ENCODE results near the gene FKBP1A. TPM values are rescaled to one million over a fixed set of nuclear protein-coding genes. Genes with fewer than 3 reads are reported as not detected.

The FKBP1A gene
- total and polyA plus RNA-seq, 2 donors (not counting 3 experiments of a cell fraction or from before 2014, with no cell fraction given): 968 to 1,972 TPM

DNA sequence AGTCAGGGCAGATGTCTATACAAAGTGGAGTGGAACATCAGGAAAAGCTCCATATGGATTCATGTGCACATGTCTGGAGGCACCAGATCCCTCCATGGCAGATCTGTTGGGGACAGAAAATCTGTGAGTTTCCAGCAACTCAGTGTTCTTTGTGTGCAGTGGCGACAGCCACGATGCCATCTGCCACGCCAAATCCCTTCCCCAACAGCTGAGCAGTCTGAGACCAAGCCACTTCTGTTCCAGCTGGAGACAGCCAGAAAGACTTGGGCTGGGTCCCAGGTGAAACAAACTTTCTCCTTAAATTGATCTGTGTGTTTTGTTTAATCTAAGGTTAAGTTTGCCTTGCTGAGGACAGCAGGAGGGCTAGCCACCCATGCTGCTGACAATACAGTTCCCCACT, 22.9 kb downstream of the FKBP1A start:
- dilution Hi-C loops (cut with MboI; ENCODE audit: extremely low pct_ligation_motif_present, low sequenced_read_pairs) (no loop called here), intact Hi-C loops (cut with micrococcal nuclease) (loop anchor here (1.0 kb wide), 1 partner anchor 67 kb away; no protein-coding TSS in a partner anchor)
- peak; percentile 49 for TF ChIP-seq POLR2A (IDR thresholded peaks at IDR 0.05; ENCODE audit: low read depth, low read length)
- TF ChIP-seq CTCF (IDR thresholded peaks at IDR 0.05; ENCODE audit: extremely low read depth in 1 of 2, insufficient read depth in 1 of 2, low read depth in 1 of 2, low read length in 2 of 2): no peak
- DNase-seq (ENCODE audit: low read depth, low spot score) (no peak), FAIRE-seq (no peak)
- Histone ChIP-seq H3K36me3 (ENCODE audit: control insufficient read depth in 2 of 2, extremely low read depth in 1 of 2, insufficient read depth in 2 of 2, low read length in 2 of 2) (peaks cover 25% of the 10 kb centered on the region in 2 experiments), H3K27me3 (ENCODE audit: control insufficient read depth in 2 of 2, insufficient read depth in 2 of 2, low read length in 2 of 2) (no peaks in the 10 kb centered on the region), H3K9me3 (replicated peaks; ENCODE audit: control insufficient read depth, insufficient read depth, low read length) (no peaks in the 10 kb centered on the region), H3K27ac (ENCODE audit: insufficient read depth, low read depth, low read length) (no peak overlapping the region), H3K9ac (replicated peaks; ENCODE audit: extremely low read depth, insufficient read depth, low read length) (no peak overlapping the region), H3K9me1 (replicated peaks; ENCODE audit: control insufficient read depth, extremely low read depth, insufficient read depth, low read length) (no peaks in the 10 kb centered on the region), H3K4me2 (ENCODE audit: insufficient read depth, low read length) (no peak overlapping the region), H2AFZ (ENCODE audit: low read depth, low read length) (no peak overlapping the region), H3K79me2 (ENCODE audit: control insufficient read depth, insufficient read depth, low read length) (peaks cover 67% of the 10 kb centered on the region), H3K4me1 (ENCODE audit: control insufficient read depth, extremely low read depth, insufficient read depth, low read length) (peaks cover 56% of the 10 kb centered on the region), H3K4me3 (replicated peaks in 1 of 3; ENCODE audit: insufficient read depth in 1 of 3, low read depth in 1 of 3, low read length in 3 of 3) (no peak overlapping the region), H4K20me1 (replicated peaks; ENCODE audit: control insufficient read depth, extremely low read depth, insufficient read depth, low read length) (peaks cover 3% of the 10 kb centered on the region)
- BruUV-seq (replicated peaks): no TSS peak
- ChIA-PET CTCF (interaction anchor here (1.0 kb wide), 1 partner anchor 12 kb away, joined by 4 read pairs; no protein-coding TSS in a partner anchor), POLR2A (no interaction called here)

DNA sequence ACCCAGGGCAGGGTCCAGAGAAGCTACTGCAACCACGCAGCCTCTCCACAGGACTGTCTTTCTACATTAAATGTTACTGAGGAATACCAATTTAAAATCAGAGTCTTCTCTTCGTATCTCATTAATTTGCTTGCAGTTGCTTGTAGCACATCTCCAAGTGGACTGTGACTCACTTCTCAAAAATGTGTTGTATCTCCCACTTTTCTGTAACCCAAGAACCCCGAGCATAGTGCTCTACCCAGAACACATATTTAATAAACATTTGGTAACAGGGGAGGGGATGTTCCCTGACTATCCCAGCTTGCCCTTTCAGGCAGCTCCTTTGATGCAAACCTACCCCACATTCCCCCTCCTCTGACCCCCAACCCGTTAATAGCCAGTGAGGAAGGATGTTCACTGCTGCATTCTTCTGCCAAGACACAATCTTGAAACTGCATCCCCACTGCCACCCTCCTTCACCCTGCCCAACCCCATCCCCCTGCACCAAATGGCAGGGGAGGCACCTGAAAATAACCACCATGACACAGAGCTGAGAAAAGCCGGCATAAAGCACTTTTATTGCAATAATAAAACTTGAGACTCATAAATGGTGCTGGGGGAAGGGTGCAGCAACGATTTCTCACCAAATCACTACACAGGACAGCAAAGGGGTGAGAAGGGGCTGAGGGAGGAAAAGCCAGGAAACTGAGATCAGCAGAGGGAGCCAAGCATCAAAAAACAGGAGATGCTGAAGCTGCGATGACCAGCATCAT, 24.2 kb downstream of the FKBP1A start:
- TSS peak; percentile 79 for BruUV-seq (replicated peaks)
- H3K4me2 ChIP-seq (ENCODE audit: insufficient read depth, low read length): no peak overlapping the region

More for the DNA sequence above, 24.2 kb downstream of the FKBP1A start:
- DNase-seq (ENCODE audit: low read depth, low spot score) (no peak), FAIRE-seq (no peak)
- Histone ChIP-seq H4K20me1 (replicated peaks; ENCODE audit: control insufficient read depth, extremely low read depth, insufficient read depth, low read length) (peaks cover 3% of the 10 kb centered on the region), H3K4me3 (replicated peaks in 1 of 3; ENCODE audit: insufficient read depth in 1 of 3, low read depth in 1 of 3, low read length in 3 of 3) (no peak overlapping the region), H3K9me3 (replicated peaks; ENCODE audit: control insufficient read depth, insufficient read depth, low read length) (no peaks in the 10 kb centered on the region), H2AFZ (ENCODE audit: low read depth, low read length) (no peak overlapping the region), H3K79me2 (ENCODE audit: control insufficient read depth, insufficient read depth, low read length) (peaks cover 53% of the 10 kb centered on the region), H3K27ac (ENCODE audit: insufficient read depth, low read depth, low read length) (no peak overlapping the region), H3K4me1 (ENCODE audit: control insufficient read depth, extremely low read depth, insufficient read depth, low read length) (peaks cover 42% of the 10 kb centered on the region), H3K9me1 (replicated peaks; ENCODE audit: control insufficient read depth, extremely low read depth, insufficient read depth, low read length) (no peaks in the 10 kb centered on the region), H3K36me3 (ENCODE audit: control insufficient read depth in 2 of 2, extremely low read depth in 1 of 2, insufficient read depth in 2 of 2, low read length in 2 of 2) (peaks cover 23 to 25% of the 10 kb centered on the region in 2 experiments), H3K9ac (replicated peaks; ENCODE audit: extremely low read depth, insufficient read depth, low read length) (no peak overlapping the region), H3K27me3 (ENCODE audit: control insufficient read depth in 2 of 2, insufficient read depth in 2 of 2, low read length in 2 of 2) (no peaks in the 10 kb centered on the region)
- CTCF ChIA-PET: interaction anchor here (1.1 to 1.4 kb wide), 3 partner anchors 8 to 69 kb away, joined by 3 read pairs; no protein-coding TSS in a partner anchor
- POLR2A ChIA-PET: no interaction called here
- intact Hi-C loops (cut with micrococcal nuclease): loop anchor here (1.0 kb wide), 1 partner anchor 69 kb away; no protein-coding TSS in a partner anchor
- dilution Hi-C loops (cut with MboI; ENCODE audit: extremely low pct_ligation_motif_present, low sequenced_read_pairs): no loop called here
- TF ChIP-seq CTCF (IDR thresholded peaks at IDR 0.05; ENCODE audit: extremely low read depth in 1 of 2, insufficient read depth in 1 of 2, low read depth in 1 of 2, low read length in 2 of 2): no peak
- TF ChIP-seq POLR2A (IDR thresholded peaks at IDR 0.05; ENCODE audit: low read depth, low read length): peak; percentile 46
- TF ChIP-seq JUN (IDR thresholded peaks at IDR 0.05; ENCODE audit: borderline replicate concordance, insufficient read depth, insufficient read length, low read depth): peak; percentile 7
- TF ChIP-seq GATA2 (IDR thresholded peaks at IDR 0.05; ENCODE audit: insufficient read depth, insufficient read length, low read depth, low read length): no peak
- TF ChIP-seq FOS (IDR thresholded peaks at IDR 0.05; ENCODE audit: borderline replicate concordance, insufficient read depth, low read length): no peak
- peak; percentile 0 for TF ChIP-seq POLR2AphosphoS5 (IDR thresholded peaks at IDR 0.05; ENCODE audit: insufficient read depth, low read depth, low read length)

Measured in endothelial cell of umbilical vein (primary cell).